HepG2 (cell line): ENCODE results near the gene PIGZ.

ENCODE experiments used
- AGO2 ChIP-seq: fragments of 200-400 bp; formaldehyde crosslinking; optimal IDR thresholded peaks from 2 replicates; pipeline ENCODE3; 2017; ENCODE audit warnings: mild to moderate bottlenecking, low read depth, low read length, moderate library complexity
- DPF2 ChIP-seq: sonication (generic); formaldehyde crosslinking; IDR thresholded peaks from 2 replicates; pipeline ENCODE4 v1.4.0; 2020; ENCODE audit warnings: mild to moderate bottlenecking, low read depth, missing genetic modification reagents, borderline replicate concordance
- NCOR1 ChIP-seq: fragments of 200-600 bp; sonication (generic); IDR thresholded peaks from 2 replicates; pipeline ENCODE4 v1.7.0; 2017; ENCODE audit warnings: antibody characterized with exemption, low read length, borderline replicate concordance
- RFX5 ChIP-seq: IDR thresholded peaks from 2 replicates; pipeline ENCODE4 v1.6.1; 2011; ENCODE audit warnings: low read depth, low read length, improper control_type of control experiment
- SOX6 ChIP-seq, 2 experiments: fragments of 450-650 bp in 1 of 2; sonication (generic) in 1 of 2; formaldehyde crosslinking in 1 of 2; IDR thresholded peaks; 2 replicates each; pipeline versions ENCODE4 v1.4.0 to v1.6.1; 2017 to 2020; ENCODE audit warnings: antibody characterized with exemption in 1 of 2, mild to moderate bottlenecking in 1 of 2, missing genetic modification reagents in 1 of 2
- SP1 ChIP-seq, 2 experiments: fragments of 450-650 bp in 1 of 2; sonication (generic) in 1 of 2; formaldehyde crosslinking in 1 of 2; IDR thresholded peaks; 2 replicates each; pipeline versions ENCODE4 v1.4.0 to v1.6.1; 2016 to 2020; ENCODE audit warnings: missing genetic modification reagents in 1 of 2
- ZBTB3 ChIP-seq: sonication (generic); formaldehyde crosslinking; IDR thresholded peaks from 2 replicates; pipeline ENCODE4 v1.4.0; 2020; ENCODE audit warnings: low read depth, mild to moderate bottlenecking, moderate library complexity, missing genetic modification reagents, borderline replicate concordance
- ZFP36 ChIP-seq: fragments of 150-350 bp; IDR thresholded peaks from 2 replicates; pipeline ENCODE4 v1.6.1; 2018; ENCODE audit warnings: borderline replicate concordance, low read length, low read depth; ENCODE audit not compliant: partially characterized antibody
- ZNF589 ChIP-seq: sonication (generic); formaldehyde crosslinking; conservative IDR thresholded peaks from 2 replicates; pipeline ENCODE4 v1.8.0; 2022; ENCODE audit warnings: mild to moderate bottlenecking, moderate library complexity, missing genetic modification reagents
- ZSCAN29 ChIP-seq: sonication (generic); formaldehyde crosslinking; conservative IDR thresholded peaks from 2 replicates; pipeline ENCODE4 v1.4.0; 2020; ENCODE audit warnings: mild to moderate bottlenecking, missing genetic modification reagents
- TF ChIP-seq, protein P1 (sequence below): sonication (generic); formaldehyde crosslinking; IDR thresholded peaks from 2 replicates; pipeline ENCODE4 v1.5.0; 2020; ENCODE audit warnings: mild to moderate bottlenecking, missing genetic modification reagents, moderate library complexity

DNA sequence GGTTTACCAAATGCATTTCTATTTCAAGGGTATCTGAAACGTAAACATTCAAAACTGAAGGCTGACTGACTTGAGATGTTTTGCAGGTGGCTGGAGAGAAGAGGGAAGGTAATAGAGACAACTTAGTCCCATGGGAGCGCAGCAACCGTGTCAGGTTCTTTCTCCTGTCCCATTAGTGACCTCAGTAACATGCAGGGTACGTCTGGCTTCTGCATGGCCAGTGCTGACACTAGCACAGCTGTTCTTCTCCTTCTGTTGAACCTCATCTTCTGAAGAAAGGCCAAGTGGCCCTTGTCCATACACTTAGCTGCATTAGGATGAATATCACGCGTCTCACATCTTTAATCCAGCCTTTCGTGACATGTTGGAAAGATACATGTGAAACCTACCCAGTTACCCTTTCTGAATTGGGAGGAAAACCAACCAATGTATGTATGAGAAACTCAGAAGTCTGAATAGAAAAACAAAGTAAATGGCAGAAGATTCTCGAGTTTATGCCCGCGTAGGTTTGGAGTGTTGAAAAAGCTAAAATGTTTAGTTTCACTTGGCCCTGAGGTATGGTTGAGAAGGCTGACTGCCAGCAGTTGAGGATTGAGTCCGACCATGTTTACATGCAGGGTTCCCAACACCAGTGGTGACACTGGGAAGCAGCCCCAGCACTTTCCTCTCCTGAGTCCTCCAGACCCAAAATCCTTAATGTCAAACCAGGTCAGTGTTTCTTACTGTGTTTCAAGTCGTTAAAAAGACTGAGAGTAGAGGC, 36.6 kb downstream of the PIGZ start:
- TF ChIP-seq NCOR1 = no peak
- TF ChIP-seq, protein P1, sequence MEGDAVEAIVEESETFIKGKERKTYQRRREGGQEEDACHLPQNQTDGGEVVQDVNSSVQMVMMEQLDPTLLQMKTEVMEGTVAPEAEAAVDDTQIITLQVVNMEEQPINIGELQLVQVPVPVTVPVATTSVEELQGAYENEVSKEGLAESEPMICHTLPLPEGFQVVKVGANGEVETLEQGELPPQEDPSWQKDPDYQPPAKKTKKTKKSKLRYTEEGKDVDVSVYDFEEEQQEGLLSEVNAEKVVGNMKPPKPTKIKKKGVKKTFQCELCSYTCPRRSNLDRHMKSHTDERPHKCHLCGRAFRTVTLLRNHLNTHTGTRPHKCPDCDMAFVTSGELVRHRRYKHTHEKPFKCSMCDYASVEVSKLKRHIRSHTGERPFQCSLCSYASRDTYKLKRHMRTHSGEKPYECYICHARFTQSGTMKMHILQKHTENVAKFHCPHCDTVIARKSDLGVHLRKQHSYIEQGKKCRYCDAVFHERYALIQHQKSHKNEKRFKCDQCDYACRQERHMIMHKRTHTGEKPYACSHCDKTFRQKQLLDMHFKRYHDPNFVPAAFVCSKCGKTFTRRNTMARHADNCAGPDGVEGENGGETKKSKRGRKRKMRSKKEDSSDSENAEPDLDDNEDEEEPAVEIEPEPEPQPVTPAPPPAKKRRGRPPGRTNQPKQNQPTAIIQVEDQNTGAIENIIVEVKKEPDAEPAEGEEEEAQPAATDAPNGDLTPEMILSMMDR (CRISPR knock-in tag) = no peak
- no peak for TF ChIP-seq ZFP36
- no peak for TF ChIP-seq AGO2
- TF ChIP-seq SOX6 (IDR thresholded peaks at IDR 0.05) = no peak
- TF ChIP-seq SOX6 (CRISPR knock-in tag; IDR thresholded peaks at IDR 0.05) = no peak
- TF ChIP-seq ZNF589 (CRISPR knock-in tag) = no peak
- no peak for TF ChIP-seq ZBTB3 (CRISPR knock-in tag)
- TF ChIP-seq SP1 (IDR thresholded peaks at IDR 0.05) = no peak
- TF ChIP-seq SP1 (CRISPR knock-in tag; IDR thresholded peaks at IDR 0.05) = no peak
- no peak for TF ChIP-seq ZSCAN29 (CRISPR knock-in tag)
- no peak for TF ChIP-seq RFX5
- no peak for TF ChIP-seq DPF2 (CRISPR knock-in tag)
